VCaP (cell line): Measurements from ENCODE around the gene HBD.

Experiments
- H3K27ac ChIP-seq: fragments of 450-650 bp; 2 replicates; pipeline ENCODE4 v1.5.1; 2017
- TF ChIP-seq, protein P1 (sequence below): fragments of 450-650 bp; conservative IDR thresholded peaks from 2 replicates; pipeline ENCODE4 v1.5.1; 2017; ENCODE audit warnings: mild to moderate bottlenecking, moderate library complexity

Gene HBD

DNA sequence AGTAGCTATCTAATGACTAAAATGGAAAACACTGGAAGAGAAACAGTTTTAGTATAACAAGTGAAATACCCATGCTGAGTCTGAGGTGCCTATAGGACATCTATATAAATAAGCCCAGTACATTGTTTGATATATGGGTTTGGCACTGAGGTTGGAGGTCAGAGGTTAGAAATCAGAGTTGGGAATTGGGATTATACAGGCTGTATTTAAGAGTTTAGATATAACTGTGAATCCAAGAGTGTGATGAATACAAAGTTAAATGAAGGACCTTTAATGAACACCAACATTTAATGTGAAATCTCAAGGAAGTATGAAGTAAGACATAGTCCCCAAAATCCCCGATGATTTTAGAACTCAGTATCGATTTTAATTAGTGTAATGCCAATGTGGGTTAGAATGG, 3.1 kb upstream of the HBD start:
- TF ChIP-seq, protein P1, sequence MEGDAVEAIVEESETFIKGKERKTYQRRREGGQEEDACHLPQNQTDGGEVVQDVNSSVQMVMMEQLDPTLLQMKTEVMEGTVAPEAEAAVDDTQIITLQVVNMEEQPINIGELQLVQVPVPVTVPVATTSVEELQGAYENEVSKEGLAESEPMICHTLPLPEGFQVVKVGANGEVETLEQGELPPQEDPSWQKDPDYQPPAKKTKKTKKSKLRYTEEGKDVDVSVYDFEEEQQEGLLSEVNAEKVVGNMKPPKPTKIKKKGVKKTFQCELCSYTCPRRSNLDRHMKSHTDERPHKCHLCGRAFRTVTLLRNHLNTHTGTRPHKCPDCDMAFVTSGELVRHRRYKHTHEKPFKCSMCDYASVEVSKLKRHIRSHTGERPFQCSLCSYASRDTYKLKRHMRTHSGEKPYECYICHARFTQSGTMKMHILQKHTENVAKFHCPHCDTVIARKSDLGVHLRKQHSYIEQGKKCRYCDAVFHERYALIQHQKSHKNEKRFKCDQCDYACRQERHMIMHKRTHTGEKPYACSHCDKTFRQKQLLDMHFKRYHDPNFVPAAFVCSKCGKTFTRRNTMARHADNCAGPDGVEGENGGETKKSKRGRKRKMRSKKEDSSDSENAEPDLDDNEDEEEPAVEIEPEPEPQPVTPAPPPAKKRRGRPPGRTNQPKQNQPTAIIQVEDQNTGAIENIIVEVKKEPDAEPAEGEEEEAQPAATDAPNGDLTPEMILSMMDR: no peak

DNA sequence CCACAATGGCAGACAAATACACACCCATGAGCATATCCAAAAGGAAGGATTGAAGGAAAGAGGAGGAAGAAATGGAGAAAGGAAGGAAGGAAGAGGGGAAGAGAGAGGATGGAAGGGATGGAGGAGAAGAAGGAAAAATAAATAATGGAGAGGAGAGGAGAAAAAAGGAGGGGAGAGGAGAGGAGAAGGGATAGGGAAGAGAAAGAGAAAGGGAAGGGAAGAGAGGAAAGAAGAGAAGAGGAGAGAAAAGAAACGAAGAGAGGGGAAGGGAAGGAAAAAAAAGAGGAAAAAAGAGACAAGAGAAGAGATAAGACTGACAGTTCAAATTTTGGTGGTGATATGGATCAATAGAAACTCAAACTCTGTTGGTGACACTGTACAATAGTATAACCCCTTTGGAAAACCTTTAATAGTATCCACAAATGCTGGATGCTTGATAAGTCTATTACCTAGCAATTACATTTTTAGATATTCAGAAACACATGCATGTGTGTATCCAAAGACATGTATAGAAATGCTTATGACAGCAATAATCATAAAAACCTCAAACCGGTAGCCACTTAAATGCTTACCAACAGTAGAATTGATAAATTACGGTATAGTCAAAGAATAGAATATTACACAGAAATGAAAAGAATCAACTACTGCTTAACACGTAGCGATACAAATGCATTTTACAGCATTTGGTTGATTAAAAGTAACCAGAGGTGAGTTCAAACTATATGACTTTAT, 1.2 kb upstream of the HBD start:
- H3K27ac ChIP-seq: no peak overlapping the region
- TF ChIP-seq, protein P1: no peak

More for the DNA sequence above, 3.1 kb upstream of the HBD start:
- H3K27ac ChIP-seq: no peak overlapping the region

DNA sequence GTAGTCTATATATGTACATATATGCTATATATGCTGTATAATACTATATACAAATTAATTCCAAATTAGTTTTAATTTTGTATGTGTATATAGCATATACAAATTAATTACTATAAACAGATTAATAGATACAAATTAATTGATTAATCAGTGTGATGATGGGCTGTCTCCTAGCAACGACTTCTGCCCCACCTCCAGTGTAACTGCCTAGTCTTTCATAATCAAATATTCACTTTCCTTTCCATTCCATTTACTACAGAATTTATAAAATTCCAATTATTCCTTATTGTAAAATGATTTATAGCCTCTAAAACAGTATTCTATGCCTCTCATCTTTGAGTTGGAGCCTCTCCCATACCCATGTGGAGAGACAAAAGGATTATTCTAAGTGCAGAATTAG, 976 bp downstream of the HBD start:
- TF ChIP-seq, protein P1: no peak
- no peak overlapping the region for H3K27ac ChIP-seq

DNA sequence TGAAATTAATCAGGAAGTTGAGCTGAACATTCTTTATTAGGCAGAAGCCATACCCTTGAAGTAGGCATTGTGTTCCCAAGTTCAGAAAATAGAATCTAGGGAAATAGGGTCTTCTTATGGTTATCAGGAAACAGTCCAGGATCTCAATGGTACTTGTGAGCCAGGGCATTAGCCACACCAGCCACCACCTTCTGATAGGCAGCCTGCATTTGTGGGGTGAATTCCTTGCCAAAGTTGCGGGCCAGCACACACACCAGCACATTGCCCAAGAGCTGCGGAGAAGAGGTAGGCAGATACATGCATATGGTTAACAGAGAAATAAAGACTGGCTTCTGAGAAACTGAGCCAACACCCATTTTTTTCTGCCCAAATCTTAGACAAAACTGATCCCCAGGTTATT, 1.5 kb downstream of the HBD start:
- TF ChIP-seq, protein P1: no peak
- no peak overlapping the region for H3K27ac ChIP-seq

DNA sequence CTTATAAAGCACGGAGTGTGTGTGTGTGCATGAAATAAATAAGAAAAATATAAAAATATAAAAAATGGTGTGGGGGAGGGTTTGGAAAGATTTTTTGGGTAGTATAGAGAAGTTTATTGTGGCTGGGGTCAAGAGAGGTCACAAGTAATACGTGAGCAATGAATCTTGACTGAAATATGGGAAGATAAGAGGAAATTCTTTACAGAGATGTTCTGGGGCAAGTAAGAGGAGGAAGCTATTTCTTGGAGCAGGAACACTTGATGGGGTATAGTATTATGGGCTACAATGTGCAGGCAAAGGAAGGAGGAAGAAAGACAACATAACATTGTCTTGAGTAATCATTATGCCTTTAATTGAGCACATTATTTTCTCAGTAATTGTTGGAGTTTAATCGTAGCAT, 2.1 kb downstream of the HBD start:
- TF ChIP-seq, protein P1: no peak
- H3K27ac ChIP-seq: no peak overlapping the region

DNA sequence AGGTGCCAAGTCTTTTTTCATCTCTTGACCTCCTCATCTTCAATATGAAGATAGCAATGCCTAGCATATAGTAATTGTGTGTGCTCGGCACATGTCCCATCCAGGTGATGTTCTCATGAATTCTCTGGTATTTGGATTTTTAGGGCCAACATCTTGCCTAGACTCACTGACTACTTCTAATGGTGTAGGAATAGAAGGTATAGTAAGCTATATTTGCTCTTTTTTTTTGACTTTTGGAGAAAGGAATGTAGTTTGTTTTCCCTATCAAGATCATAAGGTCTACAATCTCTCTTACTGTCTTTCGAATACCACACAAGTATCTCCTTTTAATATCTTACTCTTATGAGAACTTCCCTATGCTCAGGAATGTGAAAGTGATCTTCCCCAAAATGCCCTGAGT, 3.2 kb downstream of the HBD start:
- TF ChIP-seq, protein P1: no peak
- no peak overlapping the region for H3K27ac ChIP-seq

DNA sequence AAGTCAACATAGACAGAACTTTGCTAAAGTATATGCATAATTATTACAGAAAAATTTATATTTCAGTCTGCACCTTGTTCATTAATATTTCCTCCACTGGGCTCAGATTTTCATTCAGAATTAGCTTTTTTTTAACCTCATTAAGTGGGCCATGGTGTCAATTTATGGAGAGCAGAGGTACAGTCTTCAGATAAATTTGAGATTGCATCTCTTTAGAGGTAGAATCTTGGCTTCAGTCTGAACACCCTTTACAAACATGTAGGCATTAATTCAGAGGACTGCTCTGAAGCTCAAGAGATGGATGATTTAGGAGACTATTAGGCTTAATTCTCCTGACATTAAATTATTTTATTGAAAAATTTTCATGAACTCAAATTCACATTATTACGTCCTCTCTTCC, 4.0 kb downstream of the HBD start:
- no peak overlapping the region for H3K27ac ChIP-seq
- TF ChIP-seq, protein P1: no peak
